Amygdala (tissue), 56 donors: ENCODE results near the gene CERS6.

Experiments used
- DNase-seq, 56 donors: peaks; one replicate each; lab custom pipeline; 2025; lab: John Stamatoyannopoulos, UW

Gene CERS6

DNA sequence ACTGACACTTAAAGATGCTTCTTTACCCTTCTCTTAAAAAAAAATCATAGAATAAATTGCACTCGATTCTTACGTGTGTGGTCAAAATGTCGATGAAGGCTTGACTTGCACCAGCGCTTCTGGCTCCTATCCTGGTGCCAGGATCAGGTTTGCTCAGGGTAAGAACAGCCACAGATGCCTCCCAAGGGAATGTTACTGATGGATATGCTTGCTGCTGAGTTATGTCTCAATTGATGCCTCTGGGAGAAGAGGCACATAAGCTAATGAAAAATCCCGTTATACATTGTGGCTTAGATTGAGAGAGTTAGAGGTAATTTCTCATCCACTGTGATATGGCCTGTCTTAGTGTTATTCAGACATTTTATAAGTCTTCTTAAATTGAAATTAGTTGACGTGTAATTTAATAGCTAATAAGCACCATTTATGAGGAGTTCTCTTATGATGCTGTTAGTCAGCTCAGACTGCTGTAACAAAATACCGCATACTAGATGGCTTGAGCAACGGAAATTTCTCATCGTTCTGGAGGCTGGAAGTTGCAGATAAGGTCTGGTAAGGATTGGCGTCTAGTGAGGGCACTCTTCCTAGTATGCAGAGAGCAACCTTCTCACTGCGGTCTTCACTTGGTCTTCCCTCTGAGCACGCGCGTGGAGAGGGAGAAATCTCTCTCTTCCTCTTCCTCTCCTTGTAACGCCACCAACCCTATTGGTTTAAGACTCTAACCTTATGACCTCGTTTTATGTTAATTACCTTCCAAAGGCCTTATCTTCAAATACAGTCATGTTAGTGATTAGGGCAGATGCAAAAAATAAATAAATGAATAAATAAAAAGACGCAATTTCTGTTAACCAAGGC, 229.8 kb downstream of the CERS6 start:
- no peak for DNase-seq

DNA sequence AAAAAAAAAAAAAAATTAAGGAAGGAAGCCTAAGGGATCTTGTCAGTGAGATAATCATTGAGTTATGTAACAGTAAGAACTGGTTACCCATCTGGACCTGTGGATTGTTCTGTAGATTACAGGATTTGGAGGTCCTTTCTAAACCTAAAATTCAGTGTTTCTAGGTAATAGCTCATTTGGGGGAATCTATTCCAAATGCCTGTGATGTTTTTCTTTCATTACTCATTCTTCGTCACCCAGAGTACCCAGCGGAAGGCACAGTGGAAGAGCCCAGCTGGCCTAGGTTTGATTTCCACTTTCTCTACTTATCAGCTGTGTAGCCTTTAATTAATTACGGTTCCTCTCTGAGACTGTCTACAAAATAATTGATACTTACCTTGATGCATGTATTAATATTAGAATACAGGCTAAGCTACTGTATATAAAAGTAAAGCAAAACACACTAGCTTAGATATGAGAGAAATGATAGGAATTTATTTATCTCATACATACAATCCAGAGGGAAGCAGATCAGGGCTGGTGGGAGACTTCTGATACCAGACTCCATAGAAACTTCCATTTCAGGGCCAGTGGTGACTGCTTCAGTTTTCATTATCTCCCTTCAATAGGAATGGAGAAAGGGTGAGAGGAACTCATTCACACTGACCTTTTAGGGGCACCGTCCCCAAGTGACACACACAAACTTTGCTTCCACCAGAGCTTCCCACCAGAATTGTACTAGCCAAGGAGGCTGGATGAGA, 230.6 kb downstream of the CERS6 start:
- DNase-seq = no peak

DNA sequence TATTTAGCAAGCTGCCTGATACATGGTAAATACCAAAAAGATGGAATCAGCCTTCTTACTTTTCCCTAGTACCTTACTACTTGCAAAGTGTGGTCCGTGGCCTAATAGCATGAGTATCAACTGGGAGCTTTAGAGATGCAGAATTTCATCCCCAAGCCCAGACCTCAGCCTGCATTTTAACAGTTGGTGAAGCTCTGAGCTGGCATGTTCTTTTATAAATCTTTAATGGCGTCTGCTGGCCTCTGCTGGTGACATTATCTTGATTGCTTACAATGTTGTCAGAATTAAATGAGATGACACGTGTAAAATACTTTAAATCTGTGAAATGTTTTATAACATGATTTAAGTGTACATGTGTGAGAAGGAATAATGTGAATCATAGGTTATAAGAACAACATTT, 231.2 kb downstream of the CERS6 start:
- peak in 3 of 56 donors; percentile 12 to 43 (median 13) for DNase-seq

DNA sequence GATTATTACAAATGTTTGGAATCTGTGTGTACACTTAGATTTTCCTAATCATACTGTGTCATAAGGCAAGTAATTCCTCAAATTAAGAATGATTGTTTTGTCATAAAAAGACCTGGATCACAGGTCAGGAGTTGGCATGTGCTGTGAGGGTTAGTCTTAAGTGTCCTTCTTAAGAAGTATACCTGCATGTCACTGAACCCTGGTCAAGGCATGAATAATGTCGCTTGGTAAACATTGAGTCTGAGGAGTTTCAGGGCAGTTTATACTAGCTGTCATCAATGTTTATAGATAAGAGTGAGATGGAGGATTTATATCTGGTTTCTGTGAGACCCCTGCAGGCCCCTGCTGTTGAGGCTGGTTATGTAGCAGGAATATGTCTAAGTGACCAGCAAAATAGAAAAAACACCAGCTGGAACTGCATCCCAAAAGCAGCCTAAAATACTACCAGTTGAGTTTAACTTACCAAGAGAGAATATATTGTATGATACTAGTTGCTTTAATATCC, 234.4 kb downstream of the CERS6 start:
- no peak for DNase-seq

DNA sequence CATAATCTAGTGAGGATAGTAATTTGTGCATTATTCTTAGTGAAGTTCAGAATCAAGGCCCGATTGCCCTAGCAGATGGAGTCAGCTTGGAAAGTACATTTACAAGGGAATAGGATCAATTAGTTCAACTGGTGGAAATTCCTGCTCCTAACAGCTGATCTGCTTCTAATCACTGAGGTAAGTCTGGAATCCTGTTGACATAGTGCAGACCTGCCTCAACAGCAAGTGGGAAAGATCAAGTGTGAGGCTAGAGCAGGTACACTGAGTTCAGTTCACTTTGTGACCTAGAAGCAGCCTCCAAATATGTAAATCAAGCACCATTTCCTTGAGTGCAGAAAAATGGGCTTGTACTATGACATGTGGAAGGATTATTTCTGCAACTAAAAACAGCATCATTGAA, 235.1 kb downstream of the CERS6 start:
- no peak for DNase-seq

DNA sequence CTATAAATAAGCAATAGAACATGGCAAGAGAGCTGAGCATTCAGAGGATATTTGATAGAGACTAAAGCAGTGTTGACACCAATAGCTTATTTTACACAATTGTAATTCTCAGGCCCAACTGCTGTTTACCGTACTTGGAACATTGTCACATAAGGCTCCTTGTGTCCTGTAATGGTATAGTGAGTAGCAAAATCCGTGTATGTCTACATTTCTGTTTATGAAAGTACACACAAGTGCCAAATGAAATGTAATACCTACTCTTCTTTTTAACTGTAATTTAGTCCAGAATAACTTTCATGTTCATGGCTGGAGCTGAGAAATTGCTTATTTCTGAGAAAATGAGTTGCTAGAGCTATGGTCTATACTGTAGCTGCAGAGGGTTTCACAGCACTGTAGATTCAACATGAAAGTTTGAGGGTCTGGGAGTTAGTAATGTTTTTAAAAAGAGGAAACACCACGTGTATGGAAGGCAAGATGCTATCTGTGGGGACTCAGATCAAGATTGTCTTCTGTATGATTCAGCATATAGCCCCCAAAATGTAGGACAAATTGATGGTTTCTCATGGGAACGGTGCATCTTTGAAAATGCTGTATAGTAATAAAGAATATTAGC, 236.2 kb downstream of the CERS6 start:
- DNase-seq = no peak

DNA sequence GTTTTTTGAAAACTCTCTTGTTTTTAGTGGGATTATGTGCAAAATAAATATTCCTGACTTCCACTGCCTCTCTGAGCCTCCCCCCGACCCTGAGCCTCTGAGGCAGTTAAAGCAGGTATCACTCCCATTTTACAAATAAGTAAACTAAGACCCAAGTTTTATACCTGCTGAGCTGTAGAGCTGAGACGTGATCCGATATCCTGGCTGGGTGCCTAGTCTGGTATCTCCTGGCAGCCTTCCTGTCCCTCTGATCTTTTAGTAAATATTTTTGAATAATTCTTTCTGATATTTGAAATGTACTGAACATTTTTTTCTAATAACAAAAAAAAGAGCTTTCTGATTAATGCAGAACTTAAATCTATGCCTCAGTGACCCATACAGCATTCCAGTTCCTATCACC, 238.1 kb downstream of the CERS6 start:
- no peak for DNase-seq

DNA sequence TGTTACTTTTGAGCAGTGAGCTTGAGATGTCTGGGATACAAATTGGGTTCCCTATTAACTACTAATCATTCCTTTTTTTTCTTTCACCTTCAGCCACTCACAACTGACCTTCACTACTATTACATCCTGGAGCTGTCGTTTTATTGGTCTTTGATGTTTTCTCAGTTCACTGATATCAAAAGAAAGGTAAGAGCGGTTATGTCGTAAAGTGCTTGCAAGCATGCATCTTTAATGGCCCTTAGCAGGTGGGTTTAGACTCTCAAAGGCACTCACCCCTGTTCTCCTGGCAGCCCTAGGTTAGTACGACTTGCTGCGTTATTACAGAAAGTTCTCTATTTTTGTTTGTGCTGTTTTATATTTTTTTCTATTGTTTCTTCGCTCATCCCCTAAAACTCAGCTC, 238.8 kb downstream of the CERS6 start:
- DNase-seq = no peak

DNA sequence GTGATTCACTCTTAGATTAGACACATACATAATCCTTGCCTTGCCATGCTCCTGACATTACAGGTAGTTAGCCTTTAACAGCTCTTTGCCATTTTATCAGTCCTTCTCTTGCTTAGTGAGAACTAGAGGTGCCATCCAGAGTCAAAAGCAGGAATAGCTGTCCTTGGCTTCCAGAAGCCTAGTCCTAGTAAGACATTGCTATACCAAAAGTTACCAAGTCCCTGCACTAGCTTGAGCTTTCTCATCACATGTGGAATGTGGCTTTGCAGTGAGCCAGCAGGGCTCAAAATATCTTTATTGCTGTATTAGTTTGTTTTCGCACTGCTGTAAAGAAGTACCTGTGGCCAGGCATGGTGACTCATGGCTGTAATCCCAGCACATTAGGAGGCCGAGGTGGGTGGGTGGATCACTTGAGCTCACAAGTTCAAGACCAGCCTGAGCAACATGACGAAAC, 241.6 kb downstream of the CERS6 start:
- no peak for DNase-seq

DNA sequence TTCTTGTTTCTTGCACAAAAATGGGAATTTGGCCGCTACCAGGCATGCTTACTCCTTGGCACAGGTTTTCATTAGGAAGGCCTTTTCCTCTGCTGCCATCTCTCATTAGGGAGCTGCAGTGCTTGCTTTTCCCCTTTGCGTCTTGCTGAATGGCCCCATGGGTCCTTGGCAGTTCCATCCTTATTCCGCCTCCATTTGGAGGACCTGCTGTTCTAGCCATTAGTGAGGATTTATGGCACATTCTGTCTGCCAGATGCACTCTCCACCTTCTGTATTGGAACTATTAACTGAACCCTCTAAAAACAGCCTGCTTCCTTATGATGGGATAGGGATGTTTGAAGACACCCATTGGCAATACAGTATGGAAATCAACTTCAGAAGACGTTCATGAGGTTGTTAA, 242.9 kb downstream of the CERS6 start:
- DNase-seq = no peak

DNA sequence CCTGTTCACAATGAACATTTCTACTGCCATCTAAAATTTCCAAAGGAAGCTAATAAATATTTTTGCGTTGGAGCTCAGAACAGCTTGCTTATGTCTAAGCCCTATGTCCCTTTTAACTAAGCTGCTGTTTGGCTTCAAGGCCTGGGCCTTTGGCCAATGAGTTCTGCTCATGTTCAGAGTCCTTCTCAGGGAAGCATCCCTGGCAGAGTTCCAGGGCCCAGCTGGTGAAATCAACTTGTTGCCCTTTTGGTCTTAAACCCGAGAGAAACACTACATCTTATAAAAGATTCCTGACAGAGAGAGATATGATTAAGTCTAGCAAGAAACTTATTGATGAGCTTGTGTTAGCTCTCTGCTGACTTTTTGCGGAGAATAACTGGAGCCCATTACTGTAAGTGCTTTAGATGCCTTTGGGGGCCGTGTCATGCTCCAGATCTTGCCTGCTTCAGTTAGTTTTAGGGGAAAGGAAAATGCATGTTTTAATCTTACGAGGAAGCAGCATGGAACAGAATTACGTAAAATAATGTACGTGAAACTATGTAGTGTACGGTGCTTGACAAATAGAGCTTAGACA, 243.9 kb downstream of the CERS6 start:
- peak in 37 of 56 donors; percentile 1 to 73 (median 33) for DNase-seq

DNA sequence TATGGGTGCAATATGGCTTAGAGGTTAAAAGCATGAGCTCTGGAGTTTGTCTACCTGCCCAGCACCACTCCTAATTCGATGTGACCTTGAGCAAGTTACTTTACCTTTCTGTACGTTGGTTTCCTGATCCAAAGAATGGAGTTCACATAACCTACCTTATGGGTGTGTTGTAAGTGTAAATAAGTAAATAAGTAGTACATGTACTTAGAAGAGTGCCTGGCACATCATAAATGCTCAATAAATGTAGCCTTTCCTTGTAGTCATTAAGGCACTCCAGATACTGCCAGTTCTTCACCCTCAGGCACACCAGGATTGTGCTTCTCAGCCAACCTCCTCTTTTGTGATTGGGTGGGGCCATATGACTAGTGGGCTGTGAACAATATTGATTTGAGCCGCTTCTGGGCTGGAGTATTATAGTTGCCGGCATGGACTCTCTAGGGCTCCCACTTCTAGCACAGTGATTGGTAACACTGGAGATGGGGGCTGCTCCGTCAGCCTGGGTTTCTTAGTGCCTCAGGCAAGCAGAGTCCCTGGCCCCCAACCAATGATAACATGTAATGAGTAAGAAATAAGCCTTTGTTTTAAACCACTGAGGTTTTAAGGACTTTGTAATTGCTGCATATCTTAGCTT, 244.7 kb downstream of the CERS6 start:
- no peak for DNase-seq

DNA sequence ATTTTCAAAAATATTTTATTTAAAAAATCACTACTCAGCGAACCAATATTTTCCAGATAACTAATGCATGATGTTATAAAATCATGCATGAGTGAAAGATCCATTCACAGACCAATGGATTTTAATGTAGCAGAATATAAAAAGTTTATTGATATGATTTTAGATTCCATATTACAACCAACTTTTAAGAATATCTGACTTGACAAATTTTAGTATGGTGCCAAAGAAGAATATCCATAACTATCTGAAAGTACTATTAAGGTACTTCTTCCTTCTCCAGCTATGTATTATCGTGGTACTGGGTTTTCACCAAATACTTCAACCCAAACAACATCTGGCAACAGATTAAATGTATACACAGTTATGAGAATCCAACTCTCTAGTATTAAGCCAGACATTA, 246.5 kb downstream of the CERS6 start:
- DNase-seq = no peak

DNA sequence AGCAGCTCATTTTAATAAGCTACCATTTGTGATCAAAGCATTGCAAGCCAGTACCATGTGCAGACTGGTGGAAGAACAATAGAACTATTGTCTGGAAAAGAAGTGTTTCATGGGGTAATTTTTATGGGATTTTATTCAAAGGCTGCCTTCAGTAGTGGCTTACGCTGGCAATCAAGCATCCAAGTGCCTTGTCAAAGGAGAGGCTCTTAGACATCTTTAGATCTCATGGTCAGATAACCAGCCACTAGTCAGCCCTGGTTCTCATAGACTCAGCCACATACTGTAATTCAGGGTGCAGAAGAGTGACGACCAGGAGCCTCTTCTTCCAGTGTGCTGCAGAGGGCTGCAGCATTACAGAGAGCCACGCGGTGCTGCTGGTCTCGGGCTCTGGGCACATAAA, 247.9 kb downstream of the CERS6 start:
- peak in 2 of 56 donors; percentile 7 to 9 for DNase-seq

DNA sequence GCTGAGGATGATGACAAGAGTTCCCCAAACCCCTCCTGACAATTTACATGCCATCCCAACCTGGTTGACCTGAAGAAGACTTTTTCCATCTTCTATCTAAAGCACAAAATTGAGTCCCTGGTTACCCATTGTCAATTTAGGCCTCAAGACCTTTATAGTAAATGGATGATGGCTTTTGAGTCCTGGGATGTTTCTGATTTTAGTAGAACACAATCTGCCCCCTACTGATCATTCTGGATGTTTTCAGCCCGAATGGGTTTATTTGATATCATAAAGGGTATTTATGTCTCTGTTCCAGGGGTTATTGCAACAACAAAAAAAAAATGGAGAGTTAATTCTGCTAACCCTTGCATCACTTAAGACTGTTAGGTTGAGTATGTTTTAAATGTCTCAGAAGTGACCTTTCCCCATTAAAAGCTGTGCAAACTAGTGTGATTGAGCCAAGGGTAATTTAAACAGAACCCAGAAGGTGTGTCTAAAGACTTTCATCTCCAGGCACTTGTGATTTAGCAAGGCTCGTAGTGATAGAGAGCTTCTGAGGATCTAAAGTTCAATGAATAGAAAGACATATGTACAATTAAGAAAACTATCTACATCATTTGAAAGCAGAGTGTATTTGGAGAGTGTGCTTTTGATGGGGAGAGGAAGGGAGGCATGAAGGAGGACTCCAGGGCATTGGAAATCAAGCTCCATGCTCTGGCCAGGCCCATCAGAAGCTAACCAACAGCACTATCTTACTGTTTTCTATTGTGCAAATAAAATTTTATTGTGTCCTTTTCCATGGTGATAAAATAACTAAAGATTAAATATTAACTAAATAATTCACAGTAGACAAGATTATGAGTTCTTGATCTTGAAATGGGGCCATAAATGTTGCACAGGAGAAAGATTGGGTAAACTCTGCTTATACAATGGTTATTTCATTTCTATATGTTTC, 249.7 kb downstream of the CERS6 start:
- peak in 2 of 56 donors; percentile 3 to 9 for DNase-seq

DNA sequence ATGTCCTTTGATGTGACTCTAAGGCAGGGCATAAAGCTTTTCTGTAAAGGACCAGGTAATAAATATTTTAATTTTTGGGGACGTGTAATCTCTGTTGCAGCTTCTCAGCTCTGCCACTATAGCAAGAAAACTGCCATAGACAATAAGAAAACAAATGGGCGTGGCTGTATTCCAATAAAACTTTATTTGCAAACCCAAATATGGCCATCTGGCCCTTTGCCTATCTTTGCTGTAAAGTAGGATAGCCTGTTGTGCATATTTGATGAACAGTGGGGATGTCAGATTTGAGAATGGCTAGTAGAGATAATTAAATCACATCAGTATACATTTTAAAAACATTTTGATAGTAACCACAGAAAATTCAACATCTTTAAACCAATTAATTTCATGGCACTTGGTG, 250.7 kb downstream of the CERS6 start:
- no peak for DNase-seq

DNA sequence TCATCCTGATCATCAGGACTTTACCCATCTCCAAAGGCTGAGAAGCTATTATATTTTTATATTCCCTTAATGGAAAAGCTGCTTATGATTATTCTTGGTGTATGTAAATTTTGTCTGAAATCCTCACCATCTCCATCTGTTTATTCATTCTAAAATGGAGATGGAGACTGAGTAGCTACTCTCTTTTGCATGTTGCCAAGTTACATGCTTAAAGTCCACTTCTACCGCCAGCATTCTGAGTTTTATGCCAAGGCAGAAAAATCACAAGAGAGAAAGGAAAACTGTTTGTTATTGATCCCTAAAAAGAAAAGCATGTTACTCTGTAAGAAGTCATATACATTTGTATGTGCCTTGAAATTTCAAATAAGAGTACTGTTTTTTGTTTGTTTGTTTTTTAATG, 252.0 kb downstream of the CERS6 start:
- no peak for DNase-seq

DNA sequence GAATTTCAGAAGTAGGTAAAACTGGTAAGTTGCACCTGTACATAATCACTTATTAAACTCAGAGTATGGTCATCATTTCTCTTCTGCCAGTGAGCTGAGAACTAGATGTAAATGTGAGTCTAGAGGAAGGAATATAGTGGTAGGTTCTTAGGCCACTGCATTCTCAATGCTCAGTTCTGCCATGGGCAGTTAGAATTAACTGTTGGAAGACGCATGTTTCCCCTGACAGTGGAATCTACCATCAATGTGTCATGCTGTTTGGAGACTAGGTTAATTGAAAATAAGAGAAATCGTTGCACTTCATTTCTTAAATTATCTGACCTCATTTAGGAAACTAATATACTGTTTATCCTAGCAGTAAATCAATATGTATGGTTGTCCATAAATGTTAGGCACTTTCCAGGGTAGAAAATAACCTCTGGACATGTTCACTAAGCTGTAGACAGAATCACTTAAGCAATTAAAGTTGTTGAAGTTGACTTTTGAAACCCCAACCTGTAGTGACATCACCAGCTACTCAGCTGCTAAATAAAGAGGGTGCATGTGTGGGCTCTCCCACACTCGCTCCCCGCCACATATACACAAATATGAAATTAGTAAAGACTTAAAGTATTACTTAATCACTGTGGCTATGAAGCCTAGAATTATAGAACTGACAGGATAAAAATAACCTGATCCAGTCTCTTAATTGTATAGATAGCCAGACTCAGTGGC, 254.8 kb downstream of the CERS6 start:
- no peak for DNase-seq

DNA sequence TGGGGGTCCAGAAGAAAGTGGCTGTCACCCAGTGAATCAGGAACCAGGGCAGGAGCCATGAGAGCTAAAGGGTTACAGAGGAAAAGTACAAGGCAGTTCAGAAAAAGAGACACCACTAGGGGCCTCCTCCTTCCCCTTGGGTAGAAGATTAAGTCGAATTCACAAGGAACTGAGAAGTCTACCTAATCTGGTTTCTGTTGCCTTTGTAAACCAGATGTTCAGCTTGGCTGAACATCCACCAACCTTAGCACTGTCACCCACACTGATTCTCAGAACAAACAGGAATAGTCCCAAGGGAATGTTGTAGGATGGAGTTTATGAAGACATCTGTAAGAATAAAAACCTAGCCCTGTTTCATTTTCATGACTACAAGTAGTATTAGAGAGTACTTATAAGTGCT, 256.0 kb downstream of the CERS6 start:
- DNase-seq = no peak
